AG04449 (cell line): Measurements from ENCODE around the gene EPB41L3.
"Not testable (repeated sequence)": the region's sequence is repeated elsewhere in the genome, so short reads cannot be mapped to it uniquely, and the experiment has no call there.

ENCODE experiments used
- CTCF ChIA-PET: fragments of 350-600 bp; formaldehyde crosslinking; extraction: SDS; loops from one replicate; lab custom pipeline; 2021; ENCODE audit warnings: antibody characterized with exemption; lab: Yijun Ruan, JAX
- POLR2A ChIA-PET: fragments of 400-600, 350-600 bp; formaldehyde crosslinking; extraction: SDS; loops from one replicate; lab custom pipeline; 2020; ENCODE audit warnings: antibody characterized with exemption, inconsistent platforms; lab: Yijun Ruan, JAX
- DNase-seq: peaks from one replicate; pipeline ENCODE4 v3.0.0-alpha.2; 2010; ENCODE audit warnings: low read depth, low spot score
- H3K4me3 ChIP-seq: 2 replicates; pipeline ENCODE4 v1.5.1; 2011; ENCODE audit warnings: low read depth, mild to moderate bottlenecking, control low read depth, low read length
- TF ChIP-seq, protein P1 (sequence below): IDR thresholded peaks from one replicate; pipeline ENCODE4 v1.5.1; 2011; ENCODE audit warnings: mild to moderate bottlenecking, moderate library complexity, low read length, control low read depth, inconsistent platforms; ENCODE audit not compliant: insufficient read depth; ENCODE audit errors: missing control alignments

Gene EPB41L3

DNA sequence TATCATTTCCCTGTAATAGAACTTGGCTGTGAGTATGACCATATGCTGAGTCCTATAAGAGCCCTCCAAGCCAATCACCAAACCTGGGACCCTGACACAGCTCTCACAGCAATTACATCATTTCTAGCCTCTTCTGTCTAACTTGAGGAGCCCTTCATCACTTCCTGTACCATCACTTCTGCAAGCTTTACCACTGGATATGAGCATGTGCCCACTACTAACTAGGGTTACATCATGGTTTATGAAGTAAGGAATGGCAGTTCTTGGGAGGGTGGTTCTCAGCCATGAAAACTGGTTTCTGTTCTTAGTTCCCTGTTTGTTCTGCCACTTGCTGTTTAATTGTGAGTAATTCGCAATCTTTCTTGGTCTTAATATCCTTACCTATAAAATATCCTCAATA lies 31.0 kb upstream of the EPB41L3 start:
- no peak overlapping the region for H3K4me3 ChIP-seq
- ChIA-PET POLR2A (no interaction called here), CTCF (no interaction called here)
- TF ChIP-seq, protein P1, sequence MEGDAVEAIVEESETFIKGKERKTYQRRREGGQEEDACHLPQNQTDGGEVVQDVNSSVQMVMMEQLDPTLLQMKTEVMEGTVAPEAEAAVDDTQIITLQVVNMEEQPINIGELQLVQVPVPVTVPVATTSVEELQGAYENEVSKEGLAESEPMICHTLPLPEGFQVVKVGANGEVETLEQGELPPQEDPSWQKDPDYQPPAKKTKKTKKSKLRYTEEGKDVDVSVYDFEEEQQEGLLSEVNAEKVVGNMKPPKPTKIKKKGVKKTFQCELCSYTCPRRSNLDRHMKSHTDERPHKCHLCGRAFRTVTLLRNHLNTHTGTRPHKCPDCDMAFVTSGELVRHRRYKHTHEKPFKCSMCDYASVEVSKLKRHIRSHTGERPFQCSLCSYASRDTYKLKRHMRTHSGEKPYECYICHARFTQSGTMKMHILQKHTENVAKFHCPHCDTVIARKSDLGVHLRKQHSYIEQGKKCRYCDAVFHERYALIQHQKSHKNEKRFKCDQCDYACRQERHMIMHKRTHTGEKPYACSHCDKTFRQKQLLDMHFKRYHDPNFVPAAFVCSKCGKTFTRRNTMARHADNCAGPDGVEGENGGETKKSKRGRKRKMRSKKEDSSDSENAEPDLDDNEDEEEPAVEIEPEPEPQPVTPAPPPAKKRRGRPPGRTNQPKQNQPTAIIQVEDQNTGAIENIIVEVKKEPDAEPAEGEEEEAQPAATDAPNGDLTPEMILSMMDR: no peak
- no peak for DNase-seq

DNA sequence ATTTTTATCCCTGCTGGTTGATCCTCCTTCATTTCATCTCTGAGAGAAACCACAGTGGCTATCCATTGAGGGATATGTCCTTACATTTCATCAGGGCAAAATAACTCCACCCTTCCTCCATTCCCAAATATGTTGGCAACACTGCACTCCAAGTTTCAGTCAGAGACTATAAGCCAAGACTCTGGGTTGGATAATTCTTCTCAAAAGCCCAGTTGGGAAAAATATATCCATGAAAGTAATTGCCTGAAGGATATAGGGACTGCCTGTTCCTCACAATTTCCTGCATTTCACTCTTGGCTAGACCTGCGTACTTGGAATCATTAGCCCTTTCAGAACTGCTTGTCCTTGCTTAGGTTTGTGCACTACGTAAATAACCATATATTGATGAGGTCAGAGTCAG lies 27.9 kb upstream of the EPB41L3 start:
- DNase-seq: no peak
- H3K4me3 ChIP-seq: no peak overlapping the region
- ChIA-PET POLR2A (no interaction called here), CTCF (no interaction called here)
- TF ChIP-seq, protein P1: no peak

DNA sequence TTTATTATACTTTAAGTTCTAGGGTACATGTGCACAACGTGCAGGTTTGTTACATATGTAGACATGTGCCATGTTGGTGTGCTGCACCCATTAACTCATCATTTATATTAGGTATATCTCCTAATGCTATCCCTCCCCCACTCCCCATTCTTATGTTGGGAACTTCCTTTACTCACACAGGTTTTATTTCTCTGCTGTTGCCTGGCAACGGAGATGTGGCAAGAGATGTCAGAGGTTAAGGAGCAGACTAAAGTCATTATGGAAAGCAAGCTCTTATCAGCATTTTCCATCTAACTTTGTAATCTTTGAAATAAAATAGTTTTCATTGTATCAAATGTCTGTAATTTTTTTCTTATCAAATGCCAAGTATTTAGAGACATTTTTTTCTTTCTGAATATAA lies 26.8 kb upstream of the EPB41L3 start:
- H3K4me3 ChIP-seq, CTCF ChIA-PET, DNase-seq, POLR2A ChIA-PET: not testable (repeated sequence)

DNA sequence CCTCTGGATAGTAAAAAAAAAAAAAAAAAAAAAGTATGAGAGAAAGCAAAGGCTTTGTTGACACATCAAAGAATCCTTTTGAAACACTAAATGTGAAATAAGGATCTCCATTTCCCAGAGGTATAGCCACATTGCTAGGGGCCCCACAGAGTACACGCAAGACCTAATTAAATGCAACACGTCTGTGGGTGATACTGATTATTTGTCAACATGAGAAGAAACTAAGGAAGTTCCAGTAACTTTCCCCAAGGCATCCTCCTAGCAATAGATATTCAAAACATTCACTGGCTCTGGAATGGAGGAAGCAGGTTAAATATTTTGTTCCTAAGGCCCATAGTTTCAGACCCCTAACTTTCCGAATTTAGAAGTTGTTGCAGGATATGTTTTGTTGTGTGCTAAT lies 24.6 kb upstream of the EPB41L3 start:
- no peak for DNase-seq
- ChIA-PET CTCF (no interaction called here), POLR2A (no interaction called here)
- H3K4me3 ChIP-seq: no peak overlapping the region
- TF ChIP-seq, protein P1: no peak

DNA sequence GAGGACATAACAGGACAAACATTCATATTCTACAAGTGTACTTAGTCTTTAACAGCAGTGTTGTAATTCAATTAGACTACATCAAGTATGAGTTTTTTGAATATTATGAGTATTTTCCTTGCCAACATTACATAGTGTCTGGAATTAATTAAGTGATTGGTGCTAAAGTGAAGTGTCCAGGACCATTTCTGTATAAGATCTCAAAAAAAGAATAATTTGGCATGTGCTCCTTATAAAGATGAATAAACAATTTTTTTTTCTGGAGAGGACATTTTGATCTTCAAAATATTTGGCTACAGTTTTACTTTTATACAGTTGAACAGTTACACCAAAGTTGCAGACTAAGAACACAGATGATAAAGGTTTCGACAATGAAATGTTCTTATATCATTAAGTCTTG lies 15.1 kb upstream of the EPB41L3 start:
- DNase-seq: no peak
- ChIA-PET POLR2A (no interaction called here), CTCF (no interaction called here)
- H3K4me3 ChIP-seq: no peak overlapping the region
- TF ChIP-seq, protein P1: no peak

DNA sequence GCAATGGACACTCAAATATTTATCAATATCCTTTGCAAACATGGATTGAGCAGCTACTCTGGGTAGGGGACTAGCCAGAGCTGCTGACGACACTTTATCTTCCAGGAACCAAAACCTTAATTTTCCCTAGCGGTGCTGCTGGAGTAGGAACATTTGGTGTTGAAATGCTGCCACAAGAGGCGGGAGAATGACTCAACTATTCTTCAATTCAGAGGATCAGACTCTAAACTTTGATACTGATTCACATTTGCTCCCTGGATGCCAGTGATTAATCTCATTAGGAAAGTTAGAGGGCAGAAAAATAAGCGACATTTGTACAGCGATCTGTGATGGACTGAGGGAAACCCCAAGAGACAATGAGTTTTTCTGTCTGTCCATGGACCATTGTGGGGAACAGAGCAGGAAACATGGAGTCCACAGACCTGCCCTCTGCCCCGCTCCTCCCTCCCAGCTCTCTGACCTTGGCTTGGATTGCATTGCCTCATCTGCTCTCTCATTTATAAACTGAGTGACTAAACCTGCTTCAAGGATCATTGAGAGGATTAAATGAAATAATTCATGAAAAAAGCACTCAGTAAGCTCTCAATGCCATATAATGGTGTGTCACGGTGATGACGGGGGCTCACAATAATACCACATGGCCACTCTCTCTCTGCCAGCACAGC lies 12.6 kb upstream of the EPB41L3 start:
- TF ChIP-seq, protein P1: no peak
- POLR2A ChIA-PET: no interaction called here
- CTCF ChIA-PET: no interaction called here

DNA sequence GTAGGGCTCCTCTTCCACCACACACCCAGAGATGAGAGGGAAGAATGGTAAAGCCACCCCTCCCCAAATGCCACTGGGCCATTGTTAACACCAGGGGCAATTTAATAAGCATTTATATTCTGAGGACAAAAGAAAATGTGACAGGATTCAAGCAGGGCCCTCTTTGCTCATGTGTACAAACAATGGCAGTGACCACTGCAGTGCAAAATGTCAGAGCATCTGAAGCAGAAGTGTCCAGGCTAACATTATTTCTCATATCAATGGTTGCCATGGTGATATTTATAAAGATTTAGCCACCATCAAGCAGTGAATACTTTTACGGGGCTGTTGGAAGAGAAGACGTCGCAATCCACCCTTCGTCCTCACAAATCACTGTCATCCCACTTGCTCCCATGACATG lies 10.8 kb upstream of the EPB41L3 start:
- no peak for DNase-seq
- H3K4me3 ChIP-seq: no peak overlapping the region
- TF ChIP-seq, protein P1: no peak
- POLR2A ChIA-PET: no interaction called here
- CTCF ChIA-PET: interaction anchor here (1.2 kb wide), 1 partner anchor 8 kb away, joined by 5 read pairs; no protein-coding TSS in a partner anchor

More for the DNA sequence above, 12.6 kb upstream of the EPB41L3 start:
- no peak for DNase-seq
- no peak overlapping the region for H3K4me3 ChIP-seq
